Endothelial cell of umbilical vein (primary cell): ENCODE results near the gene NBEA. TPM values are rescaled to one million over a fixed set of nuclear protein-coding genes. Genes with fewer than 3 reads are reported as not detected.

ENCODE experiments used
- BruUV-seq: library from RNA; stranded (reverse); fragments of 400-500 nt; replicated peaks from 2 replicates; lab custom pipeline; 2021; lab: Mats Ljungman, UMichigan
- CTCF ChIA-PET: fragments of 300-600, 350-600 bp; sonication (Branson Sonifier 250); formaldehyde crosslinking; loops from one replicate; lab custom pipeline; 2021; ENCODE audit warnings: antibody characterized with exemption, inconsistent platforms; lab: Charles Lee
- POLR2A ChIA-PET: fragments of 300-600, 350-600 bp; sonication (Branson Sonifier 250); formaldehyde crosslinking; loops from one replicate; lab custom pipeline; 2021; ENCODE audit warnings: antibody characterized with exemption, inconsistent platforms; lab: Charles Lee
- DNase-seq: peaks from one replicate; pipeline ENCODE4 v3.0.0-alpha.2; 2011; ENCODE audit warnings: low read depth, low spot score
- FAIRE-seq: peaks from 2 replicates; lab custom pipeline; 2011; peaks lifted over from hg19 to GRCh38; lab: Jason Lieb, UNC
- H2AFZ ChIP-seq: 2 replicates; pipeline ENCODE4 v1.6.0; 2012; ENCODE audit warnings: low read depth, low read length, control low read depth, inconsistent platforms
- H3K27ac ChIP-seq: 2 replicates; pipeline ENCODE4 v1.5.1; 2011; ENCODE audit warnings: low read depth, mild to moderate bottlenecking, control low read depth, low read length, moderate library complexity; ENCODE audit not compliant: insufficient read depth
- H3K27me3 ChIP-seq, 2 experiments: 2 replicates each; pipeline versions ENCODE4 v1.6.0 to v1.6.1; 2011; ENCODE audit warnings: low read length in 2 of 2, mixed read lengths in 1 of 2; ENCODE audit not compliant: control insufficient read depth in 2 of 2, insufficient read depth in 2 of 2
- H3K36me3 ChIP-seq, 2 experiments: 2 replicates in 1 of 2; 3 replicates in 1 of 2; pipeline ENCODE4 v1.5.1; 2011; ENCODE audit warnings: low read length in 2 of 2, mild to moderate bottlenecking in 1 of 2, moderate library complexity in 1 of 2; ENCODE audit not compliant: control insufficient read depth in 2 of 2, insufficient read depth in 2 of 2; ENCODE audit errors: extremely low read depth in 1 of 2
- H3K4me1 ChIP-seq: 3 replicates; pipeline ENCODE4 v1.5.1; 2011; ENCODE audit warnings: mild to moderate bottlenecking, low read length; ENCODE audit not compliant: control insufficient read depth, insufficient read depth; ENCODE audit errors: extremely low read depth
- H3K4me2 ChIP-seq: 2 replicates; pipeline ENCODE4 v1.6.1; 2011; ENCODE audit warnings: low read length, control low read depth, mixed read lengths; ENCODE audit not compliant: insufficient read depth
- H3K4me3 ChIP-seq, 3 experiments: fragments of 200-600 bp in 1 of 3; sonication (generic), shearing (Covaris generic) in 1 of 3; replicated peaks in 1 of 3; 2 replicates each; pipeline ENCODE4 v1.5.1; 2011 to 2016; ENCODE audit warnings: control low read depth in 3 of 3, low read length in 3 of 3, mild to moderate bottlenecking in 2 of 3, inconsistent platforms in 1 of 3, low read depth in 1 of 3, moderate library complexity in 1 of 3; ENCODE audit not compliant: insufficient read depth in 1 of 3
- H3K79me2 ChIP-seq: 2 replicates; pipeline ENCODE4 v1.6.0; 2012; ENCODE audit warnings: low read length, inconsistent platforms; ENCODE audit not compliant: control insufficient read depth, insufficient read depth
- H3K9ac ChIP-seq: replicated peaks from 2 replicates; pipeline ENCODE3; 2011; ENCODE audit warnings: low read length, control low read depth; ENCODE audit not compliant: insufficient read depth; ENCODE audit errors: extremely low read depth
- H3K9me1 ChIP-seq: replicated peaks from 3 replicates; pipeline ENCODE4 v1.6.0; 2011; ENCODE audit warnings: mild to moderate bottlenecking, low read length; ENCODE audit not compliant: control insufficient read depth, insufficient read depth; ENCODE audit errors: extremely low read depth
- H3K9me3 ChIP-seq: replicated peaks from 2 replicates; pipeline ENCODE4 v1.5.1; 2012; ENCODE audit warnings: low read length, inconsistent platforms; ENCODE audit not compliant: control insufficient read depth, insufficient read depth
- H4K20me1 ChIP-seq: replicated peaks from 2 replicates; pipeline ENCODE3; 2011; ENCODE audit warnings: mild to moderate bottlenecking, low read length; ENCODE audit not compliant: control insufficient read depth, insufficient read depth; ENCODE audit errors: extremely low read depth
- EZH2 ChIP-seq: IDR thresholded peaks from 2 replicates; pipeline ENCODE4 v1.6.1; 2012; ENCODE audit warnings: borderline replicate concordance, low read depth, mild to moderate bottlenecking, moderate library complexity, low read length, inconsistent platforms; ENCODE audit not compliant: severe bottlenecking
- FOS ChIP-seq: IDR thresholded peaks from 2 replicates; pipeline ENCODE4 v1.6.1; 2011; ENCODE audit warnings: mild to moderate bottlenecking, low read length, moderate library complexity, borderline replicate concordance; ENCODE audit not compliant: insufficient read depth
- GATA2 ChIP-seq: IDR thresholded peaks from 2 replicates; pipeline ENCODE4 v1.7.0; 2011; ENCODE audit warnings: low read depth, mild to moderate bottlenecking, moderate library complexity, mixed read lengths, low read length; ENCODE audit not compliant: insufficient read length, insufficient read depth
- JUN ChIP-seq: IDR thresholded peaks from 2 replicates; pipeline ENCODE4 v1.6.1; 2011; ENCODE audit warnings: borderline replicate concordance, low read depth; ENCODE audit not compliant: insufficient read length, insufficient read depth
- MAX ChIP-seq: IDR thresholded peaks from 2 replicates; pipeline ENCODE4 v1.6.1; 2011; ENCODE audit not compliant: insufficient read depth, insufficient read length
- MYC ChIP-seq: IDR thresholded peaks from one replicate; pipeline ENCODE4 v1.6.1; 2011; ENCODE audit warnings: mild to moderate bottlenecking, low read depth, low read length
- POLR2A ChIP-seq: IDR thresholded peaks from 2 replicates; pipeline ENCODE4 v1.6.1; 2012; ENCODE audit warnings: low read depth, mild to moderate bottlenecking, control low read depth, low read length
- POLR2AphosphoS5 ChIP-seq: IDR thresholded peaks from 2 replicates; pipeline ENCODE4 v1.6.1; 2012; ENCODE audit warnings: low read depth, mild to moderate bottlenecking, control low read depth, low read length, moderate library complexity; ENCODE audit not compliant: insufficient read depth
- dilution Hi-C: fragments of 300-500 bp; cut with MboI; formaldehyde crosslinking; loops from one replicate; pipeline ENCODE4 v1.15.0; 2019; ENCODE audit warnings: low sequenced_read_pairs; ENCODE audit not compliant: extremely low pct_ligation_motif_present
- intact Hi-C: fragments of 100-400 bp; cut with micrococcal nuclease; formaldehyde crosslinking; loops from one replicate; pipeline ENCODE4 v1.10.0; 2022
- polyA plus RNA-seq, 4 experiments: library from polyadenylated mRNA; depleted of rRNA in 3 of 4; stranded (reverse) in 3 of 4; unstranded in 1 of 4; fragments of >200 nt; gene quantifications; 2 replicates each; pipeline versions ENCODE4 v1.2.1 to v1.2.3, GENCODE V29; 2011 to 2012; ENCODE audit warnings: missing spikeins in 1 of 4
- total RNA-seq: library from RNA; stranded (reverse); gene quantifications from 2 replicates; pipeline ENCODE4 v1.2.3, GENCODE V29; 2021
- TF ChIP-seq, protein P1 (sequence below), 2 donors: IDR thresholded peaks; 1 replicate in 1 of 2; 2 replicates in 1 of 2; pipeline ENCODE4 v1.5.1; 2011; ENCODE audit warnings: low read length in 2 of 2, mild to moderate bottlenecking in 2 of 2, moderate library complexity in 2 of 2, control low read depth in 1 of 2, inconsistent platforms in 1 of 2, low read depth in 1 of 2; ENCODE audit not compliant: insufficient read depth in 1 of 2; ENCODE audit errors: extremely low read depth in 1 of 2

The NBEA gene
- total and polyA plus RNA-seq, 2 donors (not counting 3 experiments of a cell fraction or from before 2014, with no cell fraction given), result 3.0 to 4.8 TPM

GRCh38 chr13:35140831-35141230 is 198.8 kb downstream of the NBEA start:
- Histone ChIP-seq H3K27me3 (no peaks in the 10 kb centered on the region), H3K4me2 (no peak overlapping the region), H3K79me2 (no peaks in the 10 kb centered on the region), H3K4me3 (no peak overlapping the region), H4K20me1 (no peaks in the 10 kb centered on the region), H3K9me1 (no peaks in the 10 kb centered on the region), H3K27ac (no peak overlapping the region), H3K9me3 (no peaks in the 10 kb centered on the region), H2AFZ (no peak overlapping the region), H3K9ac (no peak overlapping the region), H3K36me3 (no peaks in the 10 kb centered on the region), H3K4me1 (peaks cover 25% of the 10 kb centered on the region)
- TF ChIP-seq, protein P1, sequence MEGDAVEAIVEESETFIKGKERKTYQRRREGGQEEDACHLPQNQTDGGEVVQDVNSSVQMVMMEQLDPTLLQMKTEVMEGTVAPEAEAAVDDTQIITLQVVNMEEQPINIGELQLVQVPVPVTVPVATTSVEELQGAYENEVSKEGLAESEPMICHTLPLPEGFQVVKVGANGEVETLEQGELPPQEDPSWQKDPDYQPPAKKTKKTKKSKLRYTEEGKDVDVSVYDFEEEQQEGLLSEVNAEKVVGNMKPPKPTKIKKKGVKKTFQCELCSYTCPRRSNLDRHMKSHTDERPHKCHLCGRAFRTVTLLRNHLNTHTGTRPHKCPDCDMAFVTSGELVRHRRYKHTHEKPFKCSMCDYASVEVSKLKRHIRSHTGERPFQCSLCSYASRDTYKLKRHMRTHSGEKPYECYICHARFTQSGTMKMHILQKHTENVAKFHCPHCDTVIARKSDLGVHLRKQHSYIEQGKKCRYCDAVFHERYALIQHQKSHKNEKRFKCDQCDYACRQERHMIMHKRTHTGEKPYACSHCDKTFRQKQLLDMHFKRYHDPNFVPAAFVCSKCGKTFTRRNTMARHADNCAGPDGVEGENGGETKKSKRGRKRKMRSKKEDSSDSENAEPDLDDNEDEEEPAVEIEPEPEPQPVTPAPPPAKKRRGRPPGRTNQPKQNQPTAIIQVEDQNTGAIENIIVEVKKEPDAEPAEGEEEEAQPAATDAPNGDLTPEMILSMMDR (IDR thresholded peaks at IDR 0.05; ENCODE audit: extremely low read depth in 1 of 2, insufficient read depth in 1 of 2, low read depth in 1 of 2, low read length in 2 of 2), result no peak
- TF ChIP-seq MAX (no peak), EZH2 (no peak), POLR2A (no peak), JUN (no peak), MYC (no peak), POLR2AphosphoS5 (no peak), GATA2 (no peak), FOS (no peak)
- DNase-seq (peak; percentile 59), FAIRE-seq (no peak)
- intact Hi-C loops (no loop called here), dilution Hi-C loops (no loop called here)
- BruUV-seq, result no TSS peak
- ChIA-PET POLR2A (interaction anchor here (0.6 kb wide), 1 partner anchor 8 kb away, joined by 3 read pairs; no protein-coding TSS in a partner anchor), CTCF (interaction anchor here (0.5 kb wide), 1 partner anchor 1589 kb away, joined by 3 read pairs; no protein-coding TSS in a partner anchor)
